ENCODE results near the gene ITPKB.

The ITPKB gene

GRCh38 chr1:226708342-226708780 is 30.7 kb downstream of the ITPKB start:
- in situ Hi-C loops (cut with HindIII; ENCODE audit: low sequenced_read_pairs) = no loop called here

GRCh38 chr1:226706684-226707083 is 32.4 kb downstream of the ITPKB start:
- in situ Hi-C loops (cut with HindIII; ENCODE audit: low sequenced_read_pairs) = no loop called here

- in situ Hi-C loops (cut with HindIII; ENCODE audit: low sequenced_read_pairs) = no loop called here
These were observed 34.7 kb downstream of the ITPKB start for GRCh38 chr1:226704169-226704937.

GRCh38 chr1:226702957-226703831 is 35.9 kb downstream of the ITPKB start:
- in situ Hi-C loops (cut with HindIII; ENCODE audit: low sequenced_read_pairs) = no loop called here

GRCh38 chr1:226702318-226702956 is 36.6 kb downstream of the ITPKB start:
- in situ Hi-C loops (cut with HindIII; ENCODE audit: low sequenced_read_pairs) = no loop called here

GRCh38 chr1:226700861-226701260 is 38.2 kb downstream of the ITPKB start:
- in situ Hi-C loops (cut with HindIII; ENCODE audit: low sequenced_read_pairs) = no loop called here

GRCh38 chr1:226699166-226699565 is 39.9 kb downstream of the ITPKB start:
- in situ Hi-C loops (cut with HindIII; ENCODE audit: low sequenced_read_pairs) = no loop called here

GRCh38 chr1:226698659-226699058 is 40.4 kb downstream of the ITPKB start:
- in situ Hi-C loops (cut with HindIII; ENCODE audit: low sequenced_read_pairs) = no loop called here

GRCh38 chr1:226697929-226698544 is 41.0 kb downstream of the ITPKB start:
- in situ Hi-C loops (cut with HindIII; ENCODE audit: low sequenced_read_pairs) = no loop called here

GRCh38 chr1:226697151-226697928 is 41.7 kb downstream of the ITPKB start:
- in situ Hi-C loops (cut with HindIII; ENCODE audit: low sequenced_read_pairs) = no loop called here

GRCh38 chr1:226696547-226696946 is 42.5 kb downstream of the ITPKB start:
- in situ Hi-C loops (cut with HindIII; ENCODE audit: low sequenced_read_pairs) = no loop called here

GRCh38 chr1:226695335-226695900 is 43.7 kb downstream of the ITPKB start:
- in situ Hi-C loops (cut with HindIII; ENCODE audit: low sequenced_read_pairs) = no loop called here

GRCh38 chr1:226692823-226693222 is 46.3 kb downstream of the ITPKB start:
- in situ Hi-C loops (cut with HindIII; ENCODE audit: low sequenced_read_pairs) = no loop called here

GRCh38 chr1:226692051-226692792 is 46.9 kb downstream of the ITPKB start:
- in situ Hi-C loops (cut with HindIII; ENCODE audit: low sequenced_read_pairs) = no loop called here

- in situ Hi-C loops (cut with HindIII; ENCODE audit: low sequenced_read_pairs) = no loop called here
These were observed 47.8 kb downstream of the ITPKB start for GRCh38 chr1:226691247-226691646.

GRCh38 chr1:226690460-226690982 is 48.6 kb downstream of the ITPKB start:
- in situ Hi-C loops (cut with HindIII; ENCODE audit: low sequenced_read_pairs) = no loop called here

GRCh38 chr1:226688808-226689207 is 50.3 kb downstream of the ITPKB start:
- in situ Hi-C loops (cut with HindIII; ENCODE audit: low sequenced_read_pairs) = no loop called here

GRCh38 chr1:226688056-226688748 is 50.9 kb downstream of the ITPKB start:
- in situ Hi-C loops (cut with HindIII; ENCODE audit: low sequenced_read_pairs) = no loop called here

Measured in DLD1 (cell line).